ENCODE results near the gene EFR3B.
"Not testable (repeated sequence)": the region's sequence is repeated elsewhere in the genome, so short reads cannot be mapped to it uniquely, and the experiment has no call there.

EFR3B gene

GRCh38 chr2:25115902-25116301 is 74.0 kb downstream of the EFR3B start:
- H3K27me3 ChIP-seq (replicated peaks; ENCODE audit: control insufficient read depth, insufficient read depth, low read length): no peaks in the 10 kb centered on the region

GRCh38 chr2:25116956-25117355 is 75.1 kb downstream of the EFR3B start:
- Histone ChIP-seq H3K9ac (ENCODE audit: low read length) (no peak overlapping the region), H3K4me3 (ENCODE audit: low read length) (no peak overlapping the region), H3K36me3 (ENCODE audit: control insufficient read depth, insufficient read depth, low read length, severe bottlenecking) (no peaks in the 10 kb centered on the region), H3K27me3 (replicated peaks; ENCODE audit: control insufficient read depth, insufficient read depth, low read length) (no peaks in the 10 kb centered on the region), H3K9me3 (ENCODE audit: control insufficient read depth, low read length) (no peaks in the 10 kb centered on the region), H3K4me1 (ENCODE audit: control insufficient read depth, insufficient read depth, low read length) (no peaks in the 10 kb centered on the region)
- DNase-seq (ENCODE audit: low read depth): no peak

More at GRCh38 chr2:25115902-25116301, 74.0 kb downstream of the EFR3B start:
- DNase-seq (ENCODE audit: low read depth): peak; percentile 48
- H3K4me1 ChIP-seq (ENCODE audit: control insufficient read depth, insufficient read depth, low read length): no peaks in the 10 kb centered on the region
- no peaks in the 10 kb centered on the region for H3K36me3 ChIP-seq (ENCODE audit: control insufficient read depth, insufficient read depth, low read length, severe bottlenecking)
- no peaks in the 10 kb centered on the region for H3K9me3 ChIP-seq (ENCODE audit: control insufficient read depth, low read length)
- H3K9ac ChIP-seq (ENCODE audit: low read length): no peak overlapping the region
- no peak overlapping the region for H3K4me3 ChIP-seq (ENCODE audit: low read length)

- no peak overlapping the region for H3K9ac ChIP-seq (ENCODE audit: low read length)
- DNase-seq (ENCODE audit: low read depth): no peak
- H3K4me1 ChIP-seq (ENCODE audit: control insufficient read depth, insufficient read depth, low read length): no peaks in the 10 kb centered on the region
- H3K9me3 ChIP-seq (ENCODE audit: control insufficient read depth, low read length): no peaks in the 10 kb centered on the region
- H3K36me3 ChIP-seq (ENCODE audit: control insufficient read depth, insufficient read depth, low read length, severe bottlenecking): no peaks in the 10 kb centered on the region
- no peaks in the 10 kb centered on the region for H3K27me3 ChIP-seq (replicated peaks; ENCODE audit: control insufficient read depth, insufficient read depth, low read length)
- no peak overlapping the region for H3K4me3 ChIP-seq (ENCODE audit: low read length)
Measured at GRCh38 chr2:25119263-25119662, 77.4 kb downstream of the EFR3B start.

- no peaks in the 10 kb centered on the region for H3K36me3 ChIP-seq (ENCODE audit: control insufficient read depth, insufficient read depth, low read length, severe bottlenecking)
- no peaks in the 10 kb centered on the region for H3K9me3 ChIP-seq (ENCODE audit: control insufficient read depth, low read length)
- H3K27me3 ChIP-seq (replicated peaks; ENCODE audit: control insufficient read depth, insufficient read depth, low read length): no peaks in the 10 kb centered on the region
- peaks cover 3% of the 10 kb centered on the region for H3K4me1 ChIP-seq (ENCODE audit: control insufficient read depth, insufficient read depth, low read length)
- DNase-seq (ENCODE audit: low read depth): no peak
- H3K9ac ChIP-seq (ENCODE audit: low read length): no peak overlapping the region
- H3K4me3 ChIP-seq (ENCODE audit: low read length): no peak overlapping the region
Measured at GRCh38 chr2:25122367-25122766, 80.5 kb downstream of the EFR3B start.

- Histone ChIP-seq H3K4me3 (ENCODE audit: low read length) (no peak overlapping the region), H3K36me3 (ENCODE audit: control insufficient read depth, insufficient read depth, low read length, severe bottlenecking) (no peaks in the 10 kb centered on the region), H3K4me1 (ENCODE audit: control insufficient read depth, insufficient read depth, low read length) (peaks cover 7% of the 10 kb centered on the region), H3K9me3 (ENCODE audit: control insufficient read depth, low read length) (no peaks in the 10 kb centered on the region), H3K9ac (ENCODE audit: low read length) (no peak overlapping the region), H3K27me3 (replicated peaks; ENCODE audit: control insufficient read depth, insufficient read depth, low read length) (no peaks in the 10 kb centered on the region)
- no peak for DNase-seq (ENCODE audit: low read depth)
Measured at GRCh38 chr2:25123682-25124081, 81.8 kb downstream of the EFR3B start.

- Histone ChIP-seq H3K9ac (ENCODE audit: low read length) (no peak overlapping the region), H3K36me3 (ENCODE audit: control insufficient read depth, insufficient read depth, low read length, severe bottlenecking) (no peaks in the 10 kb centered on the region)
- DNase-seq (ENCODE audit: low read depth): no peak
Measured at GRCh38 chr2:25125189-25125588, 83.3 kb downstream of the EFR3B start.

GRCh38 chr2:25125976-25126375 is 84.1 kb downstream of the EFR3B start:
- DNase-seq (ENCODE audit: low read depth): no peak
- peaks cover under 1% of the 10 kb centered on the region for H3K27me3 ChIP-seq (replicated peaks; ENCODE audit: control insufficient read depth, insufficient read depth, low read length)
- H3K9ac ChIP-seq (ENCODE audit: low read length): no peak overlapping the region
- no peak overlapping the region for H3K4me3 ChIP-seq (ENCODE audit: low read length)
- H3K9me3 ChIP-seq (ENCODE audit: control insufficient read depth, low read length): no peaks in the 10 kb centered on the region
- H3K36me3 ChIP-seq (ENCODE audit: control insufficient read depth, insufficient read depth, low read length, severe bottlenecking): no peaks in the 10 kb centered on the region
- peaks cover 10% of the 10 kb centered on the region for H3K4me1 ChIP-seq (ENCODE audit: control insufficient read depth, insufficient read depth, low read length)

More at GRCh38 chr2:25125189-25125588, 83.3 kb downstream of the EFR3B start:
- Histone ChIP-seq H3K4me3 (ENCODE audit: low read length) (no peak overlapping the region), H3K9me3 (ENCODE audit: control insufficient read depth, low read length) (no peaks in the 10 kb centered on the region), H3K4me1 (ENCODE audit: control insufficient read depth, insufficient read depth, low read length) (peaks cover 10% of the 10 kb centered on the region), H3K27me3 (replicated peaks; ENCODE audit: control insufficient read depth, insufficient read depth, low read length) (no peaks in the 10 kb centered on the region)

GRCh38 chr2:25127071-25127470 is 85.2 kb downstream of the EFR3B start:
- not testable (repeated sequence) for H3K27me3 ChIP-seq (replicated peaks; ENCODE audit: control insufficient read depth, insufficient read depth, low read length); H3K9me3 ChIP-seq (ENCODE audit: control insufficient read depth, low read length); H3K36me3 ChIP-seq (ENCODE audit: control insufficient read depth, insufficient read depth, low read length, severe bottlenecking); DNase-seq (ENCODE audit: low read depth); H3K4me1 ChIP-seq (ENCODE audit: control insufficient read depth, insufficient read depth, low read length); H3K4me3 ChIP-seq (ENCODE audit: low read length); H3K9ac ChIP-seq (ENCODE audit: low read length)

GRCh38 chr2:25127646-25128045 is 85.8 kb downstream of the EFR3B start:
- H3K9me3 ChIP-seq (ENCODE audit: control insufficient read depth, low read length): no peaks in the 10 kb centered on the region
- DNase-seq (ENCODE audit: low read depth): no peak
- no peak overlapping the region for H3K4me3 ChIP-seq (ENCODE audit: low read length)
- no peaks in the 10 kb centered on the region for H3K36me3 ChIP-seq (ENCODE audit: control insufficient read depth, insufficient read depth, low read length, severe bottlenecking)
- H3K27me3 ChIP-seq (replicated peaks; ENCODE audit: control insufficient read depth, insufficient read depth, low read length): peaks cover 4% of the 10 kb centered on the region
- peaks cover 10% of the 10 kb centered on the region for H3K4me1 ChIP-seq (ENCODE audit: control insufficient read depth, insufficient read depth, low read length)
- no peak overlapping the region for H3K9ac ChIP-seq (ENCODE audit: low read length)

GRCh38 chr2:25129901-25130520 is 88.1 kb downstream of the EFR3B start:
- H3K9ac ChIP-seq (ENCODE audit: low read length): no peak overlapping the region
- H3K27me3 ChIP-seq (replicated peaks; ENCODE audit: control insufficient read depth, insufficient read depth, low read length): peaks cover 4% of the 10 kb centered on the region
- H3K36me3 ChIP-seq (ENCODE audit: control insufficient read depth, insufficient read depth, low read length, severe bottlenecking): no peaks in the 10 kb centered on the region
- no peak for DNase-seq (ENCODE audit: low read depth)
- H3K9me3 ChIP-seq (ENCODE audit: control insufficient read depth, low read length): no peaks in the 10 kb centered on the region
- no peak overlapping the region for H3K4me3 ChIP-seq (ENCODE audit: low read length)
- peaks cover 10% of the 10 kb centered on the region for H3K4me1 ChIP-seq (ENCODE audit: control insufficient read depth, insufficient read depth, low read length)

- H3K4me1 ChIP-seq (ENCODE audit: control insufficient read depth, insufficient read depth, low read length): peaks cover 10% of the 10 kb centered on the region
- no peak overlapping the region for H3K9ac ChIP-seq (ENCODE audit: low read length)
- DNase-seq (ENCODE audit: low read depth): no peak
- peaks cover 4% of the 10 kb centered on the region for H3K27me3 ChIP-seq (replicated peaks; ENCODE audit: control insufficient read depth, insufficient read depth, low read length)
- no peaks in the 10 kb centered on the region for H3K9me3 ChIP-seq (ENCODE audit: control insufficient read depth, low read length)
- H3K4me3 ChIP-seq (ENCODE audit: low read length): no peak overlapping the region
- no peaks in the 10 kb centered on the region for H3K36me3 ChIP-seq (ENCODE audit: control insufficient read depth, insufficient read depth, low read length, severe bottlenecking)
Measured at GRCh38 chr2:25131253-25131566, 89.3 kb downstream of the EFR3B start.

Measured in adipocyte (in vitro differentiated cells).